Measurements from ENCODE around the gene PANK1.
A peak's percentile ranks its signal among the peaks of the same experiment; 100 is the strongest.

PANK1 gene

GRCh38 chr10:89633484-89633883, 11.6 kb downstream of the PANK1 start:
- no peak for TF ChIP-seq CTCF (IDR thresholded peaks at IDR 0.05; ENCODE audit: insufficient read depth, low read length, missing control alignments)
- peak; percentile 52 for DNase-seq (ENCODE audit: low read depth, low spot score)
- CTCF ChIA-PET, result interaction anchor here (0.9 to 1.1 kb wide), 2 partner anchors 13 to 26 kb away, joined by 3 read pairs; no protein-coding TSS in a partner anchor
- H3K4me3 ChIP-seq (ENCODE audit: low read depth, low read length), result no peak overlapping the region
- POLR2A ChIA-PET, result interaction anchor here (1.0 kb wide), 1 partner anchor 10 kb away, joined by 6 read pairs; no protein-coding TSS in a partner anchor

- no peak overlapping the region for H3K4me3 ChIP-seq (ENCODE audit: low read depth, low read length)
- TF ChIP-seq CTCF (IDR thresholded peaks at IDR 0.05; ENCODE audit: insufficient read depth, low read length, missing control alignments), result no peak
- ChIA-PET POLR2A (interaction anchor here (1.0 kb wide), 1 partner anchor 11 kb away, joined by 6 read pairs; no protein-coding TSS in a partner anchor), CTCF (interaction anchor here (0.9 to 1.1 kb wide), 2 partner anchors 12 to 27 kb away, joined by 3 read pairs; no protein-coding TSS in a partner anchor)
- DNase-seq (ENCODE audit: low read depth, low spot score), result no peak
These were observed 12.2 kb downstream of the PANK1 start for GRCh38 chr10:89632824-89633223.

GRCh38 chr10:89627830-89628229, 17.2 kb downstream of the PANK1 start:
- no peak for DNase-seq (ENCODE audit: low read depth, low spot score)
- ChIA-PET CTCF (no interaction called here), POLR2A (no interaction called here)
- TF ChIP-seq CTCF (IDR thresholded peaks at IDR 0.05; ENCODE audit: insufficient read depth, low read length, missing control alignments), result no peak
- no peak overlapping the region for H3K4me3 ChIP-seq (ENCODE audit: low read depth, low read length)

- ChIA-PET POLR2A (interaction anchor here (0.7 kb wide), 1 partner anchor 18 kb away, joined by 4 read pairs; no protein-coding TSS in a partner anchor), CTCF (interaction anchor here (0.6 to 1.5 kb wide), 2 partner anchors 146 to 159 kb away, joined by 3 to 4 read pairs; no protein-coding TSS in a partner anchor)
- no peak for TF ChIP-seq CTCF (IDR thresholded peaks at IDR 0.05; ENCODE audit: insufficient read depth, low read length, missing control alignments)
- no peak for DNase-seq (ENCODE audit: low read depth, low spot score)
- H3K4me3 ChIP-seq (ENCODE audit: low read depth, low read length), result no peak overlapping the region
These were observed 19.8 kb downstream of the PANK1 start for GRCh38 chr10:89625041-89625765.

GRCh38 chr10:89624020-89624419, 21.0 kb downstream of the PANK1 start:
- no peak overlapping the region for H3K4me3 ChIP-seq (ENCODE audit: low read depth, low read length)
- TF ChIP-seq CTCF (IDR thresholded peaks at IDR 0.05; ENCODE audit: insufficient read depth, low read length, missing control alignments), result no peak
- DNase-seq (ENCODE audit: low read depth, low spot score), result no peak
- ChIA-PET CTCF (no interaction called here), POLR2A (no interaction called here)

- no peak overlapping the region for H3K4me3 ChIP-seq (ENCODE audit: low read depth, low read length)
- no peak for DNase-seq (ENCODE audit: low read depth, low spot score)
- POLR2A ChIA-PET, result no interaction called here
- TF ChIP-seq CTCF (IDR thresholded peaks at IDR 0.05; ENCODE audit: insufficient read depth, low read length, missing control alignments), result no peak
- CTCF ChIA-PET, result no interaction called here
These were observed 22.9 kb downstream of the PANK1 start for GRCh38 chr10:89622151-89622550.

Measured in AG04449 (cell line).